ENCODE data around the gene ACE2.

GRCh38 chrX:15623054-15623453 is 22.3 kb upstream of the ACE2 start:
- TF ChIP-seq CTCF (IDR thresholded peaks at IDR 0.05) (no peak), POLR2A (IDR thresholded peaks at IDR 0.05) (no peak)
